Ishikawa (cell line): Measurements from ENCODE around the gene RPL22L1.

ENCODE experiments used
- CEBPB ChIP-seq: IDR thresholded peaks from 2 replicates; pipeline ENCODE4 v1.6.1; 2012
- CREB1 ChIP-seq: IDR thresholded peaks from 2 replicates; pipeline ENCODE4 v1.6.1; 2012; ENCODE audit warnings: low read depth
- EGR1 ChIP-seq: IDR thresholded peaks from 2 replicates; pipeline ENCODE4 v1.6.1; 2012
- EP300 ChIP-seq: IDR thresholded peaks from 2 replicates; pipeline ENCODE4 v1.6.1; 2012; ENCODE audit warnings: borderline replicate concordance
- FOXM1 ChIP-seq: IDR thresholded peaks from 2 replicates; pipeline ENCODE4 v1.6.1; 2012; ENCODE audit warnings: low read depth, borderline replicate concordance
- MAX ChIP-seq: IDR thresholded peaks from 2 replicates; pipeline ENCODE4 v1.6.1; 2012
- NFIC ChIP-seq: IDR thresholded peaks from 2 replicates; pipeline ENCODE4 v1.6.1; 2012
- RAD21 ChIP-seq: IDR thresholded peaks from 2 replicates; pipeline ENCODE4 v1.6.1; 2012; ENCODE audit warnings: low read depth
- REST ChIP-seq: IDR thresholded peaks from 2 replicates; pipeline ENCODE4 v1.6.1; 2012; ENCODE audit warnings: low read depth, mild to moderate bottlenecking
- TAF1 ChIP-seq: IDR thresholded peaks from 2 replicates; pipeline ENCODE4 v1.6.1; 2012; ENCODE audit warnings: low read depth, mild to moderate bottlenecking
- TCF12 ChIP-seq: IDR thresholded peaks from 2 replicates; pipeline ENCODE4 v1.6.1; 2012; ENCODE audit warnings: low read depth
- TEAD4 ChIP-seq: IDR thresholded peaks from 2 replicates; pipeline ENCODE4 v1.6.1; 2012
- USF1 ChIP-seq: IDR thresholded peaks from 2 replicates; pipeline ENCODE4 v1.6.1; 2012
- YY1 ChIP-seq: IDR thresholded peaks from 2 replicates; pipeline ENCODE4 v1.6.1; 2012; ENCODE audit warnings: low read depth
- ZBTB7A ChIP-seq: IDR thresholded peaks from 2 replicates; pipeline ENCODE4 v1.6.1; 2012; ENCODE audit warnings: low read depth

RPL22L1 gene

DNA sequence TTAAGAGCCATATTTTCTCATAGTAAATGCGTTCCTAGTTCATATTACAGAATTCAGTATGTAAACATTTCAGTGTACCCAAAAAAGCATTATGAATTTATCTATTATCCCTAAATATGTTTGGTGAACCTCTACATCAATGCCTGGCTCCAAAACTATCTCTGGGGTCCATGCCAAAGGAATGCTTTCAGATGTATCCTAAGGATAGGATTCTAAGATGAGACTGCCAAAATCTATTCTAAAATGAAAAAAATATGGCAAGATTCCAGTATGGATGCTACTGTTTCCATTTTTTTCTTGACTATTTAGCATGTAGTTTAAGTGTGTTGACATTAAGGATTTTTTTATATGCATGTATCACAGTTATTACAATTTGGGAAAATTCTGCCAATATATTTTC, 19.6 kb upstream of the RPL22L1 start:
- TF ChIP-seq TEAD4, result no peak
- no peak for TF ChIP-seq FOXM1
- TF ChIP-seq USF1, result no peak
- no peak for TF ChIP-seq YY1
- TF ChIP-seq TCF12, result no peak
- no peak for TF ChIP-seq TAF1
- TF ChIP-seq CREB1, result no peak
- no peak for TF ChIP-seq EGR1
- TF ChIP-seq NFIC, result no peak
- TF ChIP-seq EP300, result no peak
- TF ChIP-seq REST, result no peak
- no peak for TF ChIP-seq MAX
- TF ChIP-seq RAD21, result no peak
- no peak for TF ChIP-seq ZBTB7A
- TF ChIP-seq CEBPB, result no peak

GRCh38 chr3:170889132-170889531, 19.1 kb upstream of the RPL22L1 start:
- TF ChIP-seq MAX, result no peak
- no peak for TF ChIP-seq YY1
- TF ChIP-seq TCF12, result no peak
- no peak for TF ChIP-seq EGR1
- TF ChIP-seq REST, result no peak
- no peak for TF ChIP-seq CEBPB
- TF ChIP-seq EP300, result no peak
- TF ChIP-seq CREB1, result no peak
- TF ChIP-seq USF1, result no peak

DNA sequence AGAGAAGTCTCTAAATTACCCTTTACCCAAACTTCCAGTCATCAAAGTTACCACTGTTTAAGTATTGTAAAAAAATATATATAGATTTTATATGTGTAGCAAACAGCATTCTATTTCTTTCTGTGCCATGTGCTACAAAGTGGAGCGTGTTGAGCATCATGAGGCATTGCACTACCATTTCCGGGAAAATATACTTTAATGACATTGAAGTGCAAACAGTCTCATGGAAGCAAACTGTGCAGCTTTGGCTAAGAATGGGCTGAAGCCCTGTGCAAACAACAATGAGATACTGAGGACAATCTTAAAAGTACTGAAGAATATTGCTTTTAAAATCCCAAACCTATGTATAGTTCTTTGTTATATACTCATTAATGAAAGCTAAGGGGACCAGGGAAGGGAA, 6.5 kb upstream of the RPL22L1 start:
- TF ChIP-seq EGR1 (no peak), CEBPB (no peak), TEAD4 (no peak), TCF12 (no peak), NFIC (no peak), REST (no peak), ZBTB7A (no peak), TAF1 (no peak), EP300 (no peak), USF1 (no peak), FOXM1 (no peak), RAD21 (no peak), MAX (no peak), YY1 (no peak), CREB1 (no peak)

- TF ChIP-seq TAF1, result no peak
- TF ChIP-seq NFIC, result no peak
- TF ChIP-seq EP300, result no peak
- no peak for TF ChIP-seq ZBTB7A
- no peak for TF ChIP-seq TCF12
- no peak for TF ChIP-seq EGR1
- TF ChIP-seq YY1, result no peak
- TF ChIP-seq CREB1, result no peak
- no peak for TF ChIP-seq FOXM1
- no peak for TF ChIP-seq CEBPB
- TF ChIP-seq TEAD4, result no peak
- no peak for TF ChIP-seq REST
- no peak for TF ChIP-seq MAX
Observed at GRCh38 chr3:170869239-170869590, 780 bp downstream of the RPL22L1 start.
